HepG2 (cell line): ENCODE data around the gene NGB. TPM values are rescaled to one million over a fixed set of nuclear protein-coding genes. Genes with fewer than 3 reads are reported as not detected.

ENCODE experiments used
- BCL6 ChIP-seq: IDR thresholded peaks from 2 replicates; pipeline ENCODE4 v1.6.1; 2016; ENCODE audit warnings: missing genetic modification reagents, missing compliant biosample characterization
- CENPX ChIP-seq: sonication (generic); formaldehyde crosslinking; IDR thresholded peaks from 2 replicates; pipeline ENCODE4 v1.9.0; 2021; ENCODE audit warnings: mild to moderate bottlenecking, missing genetic modification reagents, moderate library complexity
- CREM ChIP-seq, 2 experiments: sonication (generic) in 1 of 2; formaldehyde crosslinking in 1 of 2; IDR thresholded peaks; 2 replicates each; pipeline versions ENCODE4 v1.4.0 to v1.6.1; 2016 to 2020; ENCODE audit warnings: antibody characterized with exemption in 1 of 2, mild to moderate bottlenecking in 1 of 2, missing genetic modification reagents in 1 of 2
- FOXK1 ChIP-seq: sonication (generic); formaldehyde crosslinking; IDR thresholded peaks from 2 replicates; pipeline ENCODE4 v1.4.0; 2020; ENCODE audit warnings: low read depth, missing genetic modification reagents, borderline replicate concordance
- HNF4A ChIP-seq: sonication (generic); formaldehyde crosslinking; IDR thresholded peaks from 2 replicates; pipeline ENCODE4 v1.4.0; 2020; ENCODE audit warnings: missing genetic modification reagents
- HOXA9 ChIP-seq: sonication (generic); formaldehyde crosslinking; IDR thresholded peaks from 2 replicates; pipeline ENCODE4 v1.8.1; 2022; ENCODE audit warnings: missing genetic modification reagents, mild to moderate bottlenecking, moderate library complexity, borderline replicate concordance
- JUND ChIP-seq: sonication (generic); formaldehyde crosslinking; IDR thresholded peaks from 2 replicates; pipeline ENCODE4 v1.8.0; 2022; ENCODE audit warnings: mild to moderate bottlenecking, missing genetic modification reagents
- PRPF4 ChIP-seq: fragments of 200-400 bp; formaldehyde crosslinking; IDR thresholded peaks from 2 replicates; pipeline ENCODE4 v1.6.1; 2016; ENCODE audit warnings: low read length, low read depth; ENCODE audit not compliant: poor library complexity, severe bottlenecking
- SOX6 ChIP-seq, 2 experiments: fragments of 450-650 bp in 1 of 2; sonication (generic) in 1 of 2; formaldehyde crosslinking in 1 of 2; IDR thresholded peaks; 2 replicates each; pipeline versions ENCODE4 v1.4.0 to v1.6.1; 2017 to 2020; ENCODE audit warnings: antibody characterized with exemption in 1 of 2, mild to moderate bottlenecking in 1 of 2, missing genetic modification reagents in 1 of 2
- TBX2 ChIP-seq: sonication (generic); formaldehyde crosslinking; IDR thresholded peaks from 2 replicates; pipeline ENCODE4 v1.5.0; 2020; ENCODE audit warnings: missing genetic modification reagents, mild to moderate bottlenecking, borderline replicate concordance
- ZNF264 ChIP-seq: sonication (generic); formaldehyde crosslinking; IDR thresholded peaks from 2 replicates; pipeline ENCODE4 v1.4.0; 2020; ENCODE audit warnings: missing genetic modification reagents
- ZNF761 ChIP-seq: sonication (generic); formaldehyde crosslinking; conservative IDR thresholded peaks from 2 replicates; pipeline ENCODE4 v1.4.0; 2020; ENCODE audit warnings: mild to moderate bottlenecking, missing genetic modification reagents
- ZNF782 ChIP-seq: sonication (generic); formaldehyde crosslinking; IDR thresholded peaks from 2 replicates; pipeline ENCODE4 v1.4.0; 2020; ENCODE audit warnings: missing genetic modification reagents, mild to moderate bottlenecking, borderline replicate concordance
- polyA plus RNA-seq, 8 experiments: library from polyadenylated mRNA; depleted of rRNA in 3 of 8; stranded (reverse) in 7 of 8; unstranded in 1 of 8; fragments of >200 nt; fragmentation: Illumina TruSeq in 4 of 8; extraction: Trizol in 4 of 8; gene quantifications; 2 replicates each; pipeline versions ENCODE4 v1.2.1 to v1.2.3, GENCODE V29; 2011 to 2016; ENCODE audit warnings: low read depth in 4 of 8, missing spikeins in 1 of 8, mixed read lengths in 1 of 8; ENCODE audit not compliant: insufficient read depth in 1 of 8
- total RNA-seq, 5 experiments: library from RNA; depleted of rRNA; stranded (reverse); fragments of >200 nt; fragmentation: Illumina TruSeq; extraction: Trizol; gene quantifications; 2 replicates each; pipeline ENCODE4 v1.2.3, GENCODE V29; 2016; ENCODE audit warnings: low read depth in 1 of 5
- TF ChIP-seq, protein P1 (sequence below): sonication (generic); formaldehyde crosslinking; IDR thresholded peaks from 2 replicates; pipeline ENCODE4 v1.5.1; 2020; ENCODE audit warnings: missing genetic modification reagents, mild to moderate bottlenecking, borderline replicate concordance
- TF ChIP-seq, protein P2 (sequence below): sonication (generic); formaldehyde crosslinking; IDR thresholded peaks from 2 replicates; pipeline ENCODE4 v1.4.0; 2020; ENCODE audit warnings: missing genetic modification reagents
- TF ChIP-seq, protein P3 (sequence below): sonication (generic); formaldehyde crosslinking; IDR thresholded peaks from 2 replicates; pipeline ENCODE4 v1.4.0; 2020; ENCODE audit warnings: missing genetic modification reagents
- TF ChIP-seq, protein P4 (sequence below): sonication (generic); formaldehyde crosslinking; IDR thresholded peaks from 2 replicates; pipeline ENCODE4 v1.8.0; 2022; ENCODE audit warnings: missing genetic modification reagents, mild to moderate bottlenecking, borderline replicate concordance
- TF ChIP-seq, protein P5 (sequence below): sonication (generic); formaldehyde crosslinking; conservative IDR thresholded peaks from 2 replicates; pipeline ENCODE4 v1.4.0; 2020; ENCODE audit warnings: missing genetic modification reagents

Gene NGB
- total and polyA plus RNA-seq, 2 of the 13 experiments (the other 11 are each of a cell fraction or from before 2014, with no cell fraction given) = 0.04 TPM; not detected in 1

DNA sequence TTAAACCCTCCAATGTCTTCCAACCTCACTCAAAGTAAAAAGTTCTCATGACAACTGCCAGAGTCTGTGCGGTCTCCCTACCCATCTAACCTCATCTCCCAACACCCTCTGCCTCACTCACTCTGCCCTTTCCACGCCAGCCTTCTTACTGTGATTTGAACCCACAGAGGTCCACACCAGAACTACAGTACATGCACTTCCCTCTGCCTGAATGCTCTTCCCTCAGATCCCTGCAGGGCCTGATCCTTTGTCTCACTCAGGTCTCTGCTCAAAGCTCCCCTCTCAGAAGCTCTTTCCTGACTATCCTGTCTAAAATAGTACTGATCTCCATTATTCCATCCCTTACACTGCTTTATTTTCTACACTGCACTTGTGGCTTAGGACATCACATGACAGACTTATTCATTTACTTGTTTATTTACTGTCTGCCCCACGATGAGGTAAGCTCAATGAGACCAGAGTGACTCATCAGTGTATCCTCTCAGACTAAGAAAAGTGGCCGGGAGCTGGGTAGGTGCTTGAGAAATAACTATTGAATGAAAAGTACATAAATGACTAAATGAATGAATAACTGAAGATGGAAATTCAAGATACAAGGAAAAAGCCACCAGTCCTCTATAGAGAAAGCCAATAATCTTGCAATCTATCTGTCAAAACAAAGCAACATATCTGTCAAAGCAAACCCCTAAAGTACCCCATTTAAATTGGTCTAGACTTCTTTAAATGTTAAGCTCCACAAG is 32.6 kb upstream of the NGB start (continued):
- TF ChIP-seq CENPX (no peak), HOXA9 (CRISPR knock-in tag) (no peak), FOXK1 (CRISPR knock-in tag) (peak; percentile 70; the same call in 1 of the 2 replicates), PRPF4 (no peak), HNF4A (CRISPR knock-in tag) (no peak), ZNF264 (CRISPR knock-in tag) (no peak), BCL6 (CRISPR knock-in tag) (0 out of 2 replicates have a peak, but pooled peaks have one; percentile 30), CREM (IDR thresholded peaks at IDR 0.05) (0 out of 2 replicates have a peak, but pooled peaks have one; percentile 13), CREM (CRISPR knock-in tag; IDR thresholded peaks at IDR 0.05) (no peak), ZNF782 (CRISPR knock-in tag) (no peak), ZNF761 (CRISPR knock-in tag) (no peak), JUND (CRISPR knock-in tag) (peak; percentile 75), TBX2 (CRISPR knock-in tag) (0 out of 2 replicates have a peak, but pooled peaks have one; percentile 5), SOX6 (IDR thresholded peaks at IDR 0.05) (no peak), SOX6 (CRISPR knock-in tag; IDR thresholded peaks at IDR 0.05) (peak; percentile 13; the same call in 1 of the 2 replicates)
- TF ChIP-seq, protein P1, sequence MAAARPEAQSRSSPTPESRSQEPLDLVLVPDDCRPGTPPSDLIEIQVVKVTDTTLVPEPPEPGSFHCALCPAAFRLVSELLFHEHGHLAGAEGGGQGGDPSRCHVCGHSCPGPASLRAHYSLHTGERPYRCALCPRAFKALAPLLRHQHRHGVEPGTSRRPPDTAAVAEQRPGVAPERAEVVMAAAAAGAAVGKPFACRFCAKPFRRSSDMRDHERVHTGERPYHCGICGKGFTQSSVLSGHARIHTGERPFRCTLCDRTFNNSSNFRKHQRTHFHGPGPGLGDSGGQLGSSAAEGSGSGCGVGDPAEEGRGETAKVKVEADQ (CRISPR knock-in tag) = no peak
- TF ChIP-seq, protein P2, sequence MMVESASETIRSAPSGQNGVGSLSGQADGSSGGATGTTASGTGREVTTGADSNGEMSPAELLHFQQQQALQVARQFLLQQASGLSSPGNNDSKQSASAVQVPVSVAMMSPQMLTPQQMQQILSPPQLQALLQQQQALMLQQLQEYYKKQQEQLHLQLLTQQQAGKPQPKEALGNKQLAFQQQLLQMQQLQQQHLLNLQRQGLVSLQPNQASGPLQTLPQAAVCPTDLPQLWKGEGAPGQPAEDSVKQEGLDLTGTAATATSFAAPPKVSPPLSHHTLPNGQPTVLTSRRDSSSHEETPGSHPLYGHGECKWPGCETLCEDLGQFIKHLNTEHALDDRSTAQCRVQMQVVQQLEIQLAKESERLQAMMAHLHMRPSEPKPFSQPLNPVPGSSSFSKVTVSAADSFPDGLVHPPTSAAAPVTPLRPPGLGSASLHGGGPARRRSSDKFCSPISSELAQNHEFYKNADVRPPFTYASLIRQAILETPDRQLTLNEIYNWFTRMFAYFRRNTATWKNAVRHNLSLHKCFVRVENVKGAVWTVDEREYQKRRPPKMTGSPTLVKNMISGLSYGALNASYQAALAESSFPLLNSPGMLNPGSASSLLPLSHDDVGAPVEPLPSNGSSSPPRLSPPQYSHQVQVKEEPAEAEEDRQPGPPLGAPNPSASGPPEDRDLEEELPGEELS = peak; percentile 55
- TF ChIP-seq, protein P3, sequence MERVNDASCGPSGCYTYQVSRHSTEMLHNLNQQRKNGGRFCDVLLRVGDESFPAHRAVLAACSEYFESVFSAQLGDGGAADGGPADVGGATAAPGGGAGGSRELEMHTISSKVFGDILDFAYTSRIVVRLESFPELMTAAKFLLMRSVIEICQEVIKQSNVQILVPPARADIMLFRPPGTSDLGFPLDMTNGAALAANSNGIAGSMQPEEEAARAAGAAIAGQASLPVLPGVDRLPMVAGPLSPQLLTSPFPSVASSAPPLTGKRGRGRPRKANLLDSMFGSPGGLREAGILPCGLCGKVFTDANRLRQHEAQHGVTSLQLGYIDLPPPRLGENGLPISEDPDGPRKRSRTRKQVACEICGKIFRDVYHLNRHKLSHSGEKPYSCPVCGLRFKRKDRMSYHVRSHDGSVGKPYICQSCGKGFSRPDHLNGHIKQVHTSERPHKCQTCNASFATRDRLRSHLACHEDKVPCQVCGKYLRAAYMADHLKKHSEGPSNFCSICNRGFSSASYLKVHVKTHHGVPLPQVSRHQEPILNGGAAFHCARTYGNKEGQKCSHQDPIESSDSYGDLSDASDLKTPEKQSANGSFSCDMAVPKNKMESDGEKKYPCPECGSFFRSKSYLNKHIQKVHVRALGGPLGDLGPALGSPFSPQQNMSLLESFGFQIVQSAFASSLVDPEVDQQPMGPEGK = no peak
- TF ChIP-seq, protein P4, sequence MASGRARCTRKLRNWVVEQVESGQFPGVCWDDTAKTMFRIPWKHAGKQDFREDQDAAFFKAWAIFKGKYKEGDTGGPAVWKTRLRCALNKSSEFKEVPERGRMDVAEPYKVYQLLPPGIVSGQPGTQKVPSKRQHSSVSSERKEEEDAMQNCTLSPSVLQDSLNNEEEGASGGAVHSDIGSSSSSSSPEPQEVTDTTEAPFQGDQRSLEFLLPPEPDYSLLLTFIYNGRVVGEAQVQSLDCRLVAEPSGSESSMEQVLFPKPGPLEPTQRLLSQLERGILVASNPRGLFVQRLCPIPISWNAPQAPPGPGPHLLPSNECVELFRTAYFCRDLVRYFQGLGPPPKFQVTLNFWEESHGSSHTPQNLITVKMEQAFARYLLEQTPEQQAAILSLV = no peak
- TF ChIP-seq, protein P5, sequence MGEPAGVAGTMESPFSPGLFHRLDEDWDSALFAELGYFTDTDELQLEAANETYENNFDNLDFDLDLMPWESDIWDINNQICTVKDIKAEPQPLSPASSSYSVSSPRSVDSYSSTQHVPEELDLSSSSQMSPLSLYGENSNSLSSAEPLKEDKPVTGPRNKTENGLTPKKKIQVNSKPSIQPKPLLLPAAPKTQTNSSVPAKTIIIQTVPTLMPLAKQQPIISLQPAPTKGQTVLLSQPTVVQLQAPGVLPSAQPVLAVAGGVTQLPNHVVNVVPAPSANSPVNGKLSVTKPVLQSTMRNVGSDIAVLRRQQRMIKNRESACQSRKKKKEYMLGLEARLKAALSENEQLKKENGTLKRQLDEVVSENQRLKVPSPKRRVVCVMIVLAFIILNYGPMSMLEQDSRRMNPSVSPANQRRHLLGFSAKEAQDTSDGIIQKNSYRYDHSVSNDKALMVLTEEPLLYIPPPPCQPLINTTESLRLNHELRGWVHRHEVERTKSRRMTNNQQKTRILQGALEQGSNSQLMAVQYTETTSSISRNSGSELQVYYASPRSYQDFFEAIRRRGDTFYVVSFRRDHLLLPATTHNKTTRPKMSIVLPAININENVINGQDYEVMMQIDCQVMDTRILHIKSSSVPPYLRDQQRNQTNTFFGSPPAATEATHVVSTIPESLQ (CRISPR knock-in tag) = no peak
